Limb (tissue), 2 donors: Measurements from ENCODE around the gene RNMT.
"Not testable (repeated sequence)": the region's sequence is repeated elsewhere in the genome, so short reads cannot be mapped to it uniquely, and the experiment has no call there.

ENCODE experiments used
- DNase-seq, 2 donors: peaks; one replicate each; pipeline ENCODE4 v3.0.0-alpha.2; 2016; ENCODE audit errors: extremely low spot score in 2 of 2

Gene RNMT

GRCh38 chr18:13735681-13736080 lies 9.2 kb downstream of the RNMT start:
- no peak for DNase-seq

DNA sequence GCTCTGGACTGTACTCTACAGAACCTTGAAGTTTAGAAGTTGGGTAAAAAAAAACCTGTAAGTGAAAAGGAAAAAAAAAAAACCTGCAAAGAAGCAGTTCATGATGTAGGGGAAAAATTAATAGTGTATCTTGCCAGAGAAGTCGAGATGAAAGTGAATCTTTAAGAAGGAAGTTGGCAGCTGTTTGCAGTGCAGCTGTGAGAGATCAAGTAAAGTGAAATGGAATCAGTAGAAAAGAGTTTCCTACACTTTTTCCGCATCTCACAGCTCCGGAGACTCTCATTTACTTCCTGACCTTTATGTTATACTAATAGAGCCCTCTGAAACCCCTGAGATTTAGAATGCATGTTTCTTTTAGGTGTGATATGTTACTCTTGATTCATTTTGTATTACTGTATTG lies 19.2 kb downstream of the RNMT start:
- DNase-seq: peak in 1 of 2 donors; percentile 18

DNA sequence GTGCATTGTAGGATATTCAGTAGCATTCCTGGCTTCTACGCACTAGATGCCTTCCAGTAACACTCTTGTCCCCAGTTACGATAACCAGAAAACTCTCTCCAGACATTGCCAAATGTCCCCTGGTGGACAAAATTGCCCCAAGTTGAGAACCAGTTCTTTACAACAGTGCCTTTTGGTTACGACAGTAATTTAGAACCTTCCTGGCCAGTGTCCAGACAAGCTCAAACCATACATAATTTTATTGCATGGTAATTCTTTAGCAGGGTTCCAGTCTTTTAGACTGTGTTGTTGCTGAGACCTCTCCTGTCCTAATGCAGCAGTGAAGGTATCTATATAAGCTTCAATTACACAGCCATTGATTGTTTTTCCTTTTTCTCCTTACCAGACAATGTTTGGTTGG lies 20.2 kb downstream of the RNMT start:
- DNase-seq: peak in 1 of 2 donors; percentile 10

DNA sequence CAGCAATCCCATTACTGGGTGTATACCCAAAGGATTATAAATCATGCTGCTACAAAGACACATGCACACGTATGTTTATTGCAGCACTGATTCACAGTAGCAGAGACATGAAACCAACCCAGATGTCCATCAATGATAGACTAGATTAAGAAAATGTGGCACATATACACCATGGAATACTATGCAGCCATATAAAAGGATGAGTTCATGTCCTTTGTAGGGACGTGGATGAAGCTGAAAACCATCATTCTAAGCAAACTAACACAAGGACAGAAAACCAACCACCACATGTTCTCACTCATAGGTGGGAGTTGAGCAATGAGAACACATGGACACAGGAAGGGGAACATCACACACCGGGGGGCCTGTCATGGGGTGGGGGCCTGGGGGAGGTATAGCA lies 25.1 kb downstream of the RNMT start:
- DNase-seq: not testable (repeated sequence)

GRCh38 chr18:13756261-13756660 lies 29.8 kb downstream of the RNMT start:
- DNase-seq: no peak

DNA sequence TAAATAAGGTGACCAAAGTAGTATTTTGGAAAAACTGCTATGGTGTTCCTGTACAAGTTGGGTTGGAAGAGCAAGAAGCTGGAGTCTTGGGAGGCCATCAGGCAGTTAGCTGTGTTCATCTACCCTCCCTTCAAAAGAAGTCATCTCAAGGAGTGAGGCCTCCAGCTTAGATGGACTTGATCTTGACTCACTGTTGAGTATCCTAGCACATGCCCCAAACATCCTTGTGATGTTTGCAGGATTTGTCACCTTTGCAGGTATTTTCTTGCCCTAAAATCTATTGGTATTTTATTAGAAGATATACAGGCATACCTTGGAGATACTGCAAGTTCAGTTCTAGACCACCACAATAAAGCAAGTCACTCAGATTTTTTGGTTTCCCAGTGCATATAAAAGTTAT lies 30.2 kb downstream of the RNMT start:
- no peak for DNase-seq

- no peak for DNase-seq
Measured at GRCh38 chr18:13758622-13759021, 32.1 kb downstream of the RNMT start.

- no peak for DNase-seq
Measured at GRCh38 chr18:13760047-13760446, 33.6 kb downstream of the RNMT start.

DNA sequence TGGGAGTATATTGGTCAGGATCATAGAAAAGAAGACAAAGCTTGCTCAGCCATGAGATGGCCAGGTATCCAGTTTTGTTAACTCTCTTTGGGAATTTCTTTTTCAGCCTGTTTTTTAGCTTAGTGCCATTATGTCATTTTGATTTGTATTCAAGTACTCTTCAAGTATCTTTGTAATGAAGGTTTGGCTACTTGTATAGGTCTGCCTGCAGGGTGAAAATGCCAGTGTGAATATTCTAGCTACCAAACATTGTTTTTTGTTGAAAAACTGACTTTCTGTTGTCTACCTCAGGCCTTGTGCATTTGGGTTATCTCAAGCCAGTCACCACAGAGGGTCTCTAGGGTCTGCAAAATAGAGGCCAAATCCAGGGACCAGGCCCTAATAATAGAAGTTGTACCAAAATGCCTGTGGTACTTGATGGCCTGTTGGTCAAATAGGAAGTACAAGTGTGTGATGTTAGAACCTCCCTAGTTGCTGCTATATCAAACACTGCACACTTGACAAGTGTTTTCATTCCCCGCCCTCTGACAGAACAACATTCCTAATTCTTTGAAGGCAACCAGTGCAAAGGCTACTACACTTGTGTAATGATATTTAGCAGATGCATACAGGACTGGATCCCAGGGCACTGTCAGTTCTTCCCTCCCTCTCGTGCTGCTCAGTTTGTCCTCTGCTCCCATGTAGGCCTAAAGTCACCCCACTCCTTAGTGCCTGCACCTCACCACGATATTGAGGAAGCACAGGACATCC lies 36.4 kb downstream of the RNMT start:
- DNase-seq: no peak

GRCh38 chr18:13775058-13775457 lies 48.6 kb downstream of the RNMT start:
- DNase-seq: no peak

DNA sequence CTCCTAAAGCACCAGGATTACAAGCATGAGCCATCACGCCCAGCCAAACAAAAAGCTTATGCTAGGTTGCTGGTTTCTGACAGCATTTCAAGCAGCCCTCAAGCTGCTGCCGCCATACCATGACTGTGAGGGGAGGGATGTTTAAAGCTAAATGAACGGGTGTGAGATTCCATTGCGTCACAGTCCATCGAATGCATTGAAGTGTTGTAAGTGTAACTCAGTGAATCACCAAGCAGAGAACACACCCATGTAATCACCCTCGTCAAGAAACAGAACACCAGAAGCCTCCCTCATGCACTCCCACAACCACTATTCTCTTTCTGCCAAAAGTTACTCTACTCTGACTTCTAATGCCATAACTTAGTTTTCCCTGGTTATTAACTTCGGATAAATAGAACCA lies 64.7 kb downstream of the RNMT start:
- no peak for DNase-seq

- DNase-seq: no peak
Measured at GRCh38 chr18:13793819-13794218, 67.3 kb downstream of the RNMT start.

DNA sequence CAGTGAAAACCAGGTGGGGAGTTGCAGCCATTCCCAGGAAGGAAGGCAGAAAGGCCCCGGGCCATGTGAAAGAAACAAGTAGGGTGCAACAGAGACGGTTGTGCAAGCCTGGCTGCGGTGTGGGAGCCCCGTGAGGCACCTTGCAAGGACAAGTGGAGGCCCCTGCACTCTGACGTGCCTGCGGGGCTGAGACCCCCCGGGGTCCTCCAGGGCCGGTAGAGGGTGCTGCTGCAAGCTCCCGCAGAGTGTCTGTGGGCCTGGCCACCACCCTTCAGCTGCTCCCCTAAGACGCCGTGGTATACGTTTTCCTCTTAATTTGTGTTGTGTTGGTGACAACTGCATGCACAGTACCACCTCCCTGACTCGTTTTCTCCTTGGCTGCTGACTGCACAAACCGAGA lies 70.0 kb downstream of the RNMT start:
- DNase-seq: no peak

- DNase-seq: peak in 1 of 2 donors; percentile 36
Measured at GRCh38 chr18:13797157-13797611, 70.7 kb downstream of the RNMT start.

GRCh38 chr18:13799396-13799795 lies 72.9 kb downstream of the RNMT start:
- no peak for DNase-seq

DNA sequence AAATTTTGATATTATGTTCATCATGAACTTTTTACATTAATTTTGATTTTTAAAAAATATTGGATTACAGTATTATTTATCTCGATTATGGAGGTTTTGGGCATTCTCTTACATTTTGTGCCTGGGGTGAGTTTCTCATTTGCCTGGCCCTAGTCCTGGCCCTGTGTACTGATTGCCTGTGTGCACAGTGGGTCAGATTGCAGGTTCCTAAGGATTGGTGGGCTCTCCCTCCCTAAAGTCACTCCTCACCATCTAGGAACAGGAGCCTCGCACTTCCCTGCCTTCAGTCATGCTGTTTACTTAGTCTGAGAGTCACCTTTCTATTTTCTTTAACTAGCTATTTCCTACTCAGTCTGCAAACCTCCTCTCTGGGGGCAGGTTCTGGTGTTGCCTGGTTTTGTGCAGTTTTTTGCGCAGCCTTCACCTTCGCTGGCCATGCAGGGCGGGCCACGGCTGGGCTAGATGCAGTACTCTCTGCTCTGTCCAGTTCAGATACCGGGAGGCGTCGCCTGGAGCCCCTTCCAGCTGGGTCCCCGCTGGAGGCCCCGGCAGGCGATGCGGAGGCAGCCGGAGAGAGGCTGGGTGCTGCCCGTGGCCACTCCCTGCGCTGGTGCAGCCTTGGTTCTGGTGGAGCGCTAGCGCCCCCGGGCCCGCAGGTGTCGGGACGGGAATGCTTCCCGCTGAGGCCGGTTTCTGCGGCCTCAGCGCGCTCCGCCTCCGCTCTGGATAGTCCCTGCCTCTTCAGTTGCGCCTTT lies 74.2 kb downstream of the RNMT start:
- DNase-seq: peak; percentile 35 to 80

- DNase-seq: no peak
Measured at GRCh38 chr18:13801260-13801601, 74.8 kb downstream of the RNMT start.

GRCh38 chr18:13804305-13804704 lies 77.8 kb downstream of the RNMT start:
- DNase-seq: no peak

DNA sequence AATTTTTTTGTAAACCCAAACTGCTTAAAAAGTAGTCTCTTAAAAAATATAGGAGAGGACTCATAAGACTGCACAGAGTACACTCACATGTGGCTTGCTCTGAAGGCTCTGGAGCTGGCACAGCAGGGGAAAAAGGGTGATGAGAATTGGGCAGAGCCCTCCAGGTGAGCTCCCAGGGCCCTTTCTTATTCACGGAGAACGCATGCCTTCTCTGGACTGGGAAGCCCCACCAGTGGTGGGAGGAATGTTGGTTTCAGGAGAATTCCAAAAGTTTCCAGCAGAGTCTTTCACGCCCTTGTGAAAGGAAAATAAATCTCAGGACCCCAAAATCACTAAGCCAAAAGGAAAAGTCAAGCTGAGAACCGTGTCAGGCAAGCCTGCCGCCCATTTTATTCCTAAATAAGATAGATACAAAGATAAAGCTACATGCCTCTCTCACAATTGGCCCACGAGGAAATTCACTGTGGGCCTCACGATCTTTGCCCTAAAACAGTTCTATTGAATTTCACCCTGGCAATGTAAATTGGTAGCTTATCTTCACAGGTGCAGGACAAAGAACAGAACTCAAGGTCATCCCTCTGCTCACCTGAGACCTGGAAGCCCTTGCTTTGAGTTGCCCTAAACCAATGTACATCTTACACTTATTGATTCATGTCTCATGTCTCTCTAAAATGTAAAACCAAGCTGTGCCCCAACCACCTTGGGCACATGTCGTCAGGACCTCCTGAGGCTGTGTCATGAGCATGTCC lies 82.0 kb downstream of the RNMT start:
- no peak for DNase-seq

DNA sequence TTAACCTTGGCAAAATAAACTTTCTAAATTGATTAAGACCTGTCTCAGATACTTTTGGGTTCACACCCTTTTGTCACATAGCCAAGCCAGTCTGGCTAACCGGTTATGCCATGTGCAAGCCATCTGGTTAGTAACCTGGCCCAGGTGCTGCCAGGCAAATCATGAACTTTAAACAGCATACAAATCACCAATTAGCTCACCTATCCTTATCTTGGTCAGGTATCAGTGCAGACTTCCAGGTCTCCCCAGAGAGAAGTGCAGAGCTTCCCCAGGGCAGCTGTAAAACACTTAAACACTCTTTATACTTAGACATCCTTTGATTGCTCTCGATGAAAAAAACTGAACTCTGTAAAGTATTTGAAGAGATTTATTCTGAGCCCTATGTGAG lies 82.6 kb downstream of the RNMT start:
- DNase-seq: no peak

- DNase-seq: no peak
Measured at GRCh38 chr18:13809531-13810255, 83.2 kb downstream of the RNMT start.
